Mammary epithelial cell (primary cell): ENCODE results near the gene KRCC1.

Experiments used
- CTCF ChIP-seq, 2 donors: IDR thresholded peaks in 1 of 2; conservative IDR thresholded peaks in 1 of 2; 2 replicates each; pipeline ENCODE4 v1.5.1; 2011 to 2012; ENCODE audit warnings: inconsistent platforms in 2 of 2, low read length in 2 of 2, mild to moderate bottlenecking in 2 of 2, control low read depth in 1 of 2, low read depth in 1 of 2; ENCODE audit not compliant: insufficient read depth in 1 of 2; ENCODE audit errors: extremely low read depth in 1 of 2
- EZH2 ChIP-seq: IDR thresholded peaks from 2 replicates; pipeline ENCODE4 v1.6.1; 2012; ENCODE audit warnings: low read length, inconsistent platforms, borderline replicate concordance

DNA sequence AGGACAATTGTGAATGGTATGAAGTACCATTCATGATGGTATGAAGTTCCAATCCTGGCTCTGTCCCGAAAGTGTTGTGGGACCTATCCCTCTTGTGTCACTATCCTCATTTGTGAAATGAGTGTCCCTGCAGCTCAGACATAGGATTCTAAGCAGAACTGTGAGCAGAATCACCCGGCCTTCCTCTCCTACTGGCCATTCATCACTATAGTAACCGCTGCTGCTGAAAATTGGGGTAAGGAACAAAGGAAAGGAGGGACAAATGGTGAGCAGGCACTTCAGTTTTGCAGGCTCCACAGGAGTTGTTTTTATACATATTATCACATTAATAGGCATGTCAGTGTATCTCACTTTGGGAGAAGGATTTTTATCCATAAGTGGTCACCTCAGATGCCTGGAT lies 39.4 kb upstream of the KRCC1 start:
- TF ChIP-seq CTCF (conservative IDR thresholded peaks at IDR 0.05 in 1 of 2, IDR thresholded peaks at IDR 0.05 in 1 of 2; ENCODE audit: extremely low read depth in 1 of 2, insufficient read depth in 1 of 2, low read depth in 1 of 2, low read length in 2 of 2) (no peak), EZH2 (no peak)
